SK-N-SH (cell line): ENCODE results near the gene ROR2. TPM values are rescaled to one million over a fixed set of nuclear protein-coding genes. Genes with fewer than 3 reads are reported as not detected.

Experiments used
- CTCF ChIA-PET: fragments of 300-600, 350-600 bp; formaldehyde crosslinking; extraction: SDS; loops from one replicate; lab custom pipeline; 2021; lab: Yijun Ruan, JAX
- POLR2A ChIA-PET: fragments of 350-600 bp; sonication (Branson Sonifier 250); formaldehyde crosslinking; extraction: SDS; loops from one replicate; lab custom pipeline; 2020; ENCODE audit warnings: antibody characterized with exemption, inconsistent platforms; lab: Yijun Ruan, JAX
- DNase-seq: peaks from one replicate; pipeline ENCODE4 v3.0.0; 2012
- H2AFZ ChIP-seq: fragments of 200-600 bp; sonication (generic); 2 replicates; pipeline ENCODE4 v1.8.1; 2016; ENCODE audit warnings: antibody characterized with exemption, mild to moderate bottlenecking, low read depth
- H3F3A ChIP-seq: fragments of 200-600 bp; sonication (generic); replicated peaks from 2 replicates; pipeline ENCODE3; 2016; ENCODE audit warnings: antibody characterized with exemption, mild to moderate bottlenecking; ENCODE audit not compliant: insufficient read depth
- H3K27ac ChIP-seq, 2 experiments: fragments of 200-500 bp in 1 of 2; fragments of 200-600 bp in 1 of 2; sonication (Bioruptor generic) in 1 of 2; sonication (generic), shearing (Covaris generic) in 1 of 2; 2 replicates each; pipeline versions ENCODE4 v1.5.1 to v1.6.1; 2014 to 2016; ENCODE audit warnings: low read depth in 2 of 2, inconsistent platforms in 1 of 2, low read length in 1 of 2, mild to moderate bottlenecking in 1 of 2, mixed read lengths in 1 of 2
- H3K27me3 ChIP-seq: fragments of 200-600 bp; sonication (generic), shearing (Covaris generic); 2 replicates; pipeline ENCODE4 v1.6.1; 2016; ENCODE audit warnings: mixed run types; ENCODE audit not compliant: insufficient read depth
- H3K36me3 ChIP-seq, 2 experiments: fragments of 200-500 bp in 1 of 2; fragments of 200-600 bp in 1 of 2; sonication (Bioruptor generic) in 1 of 2; sonication (generic) in 1 of 2; replicated peaks in 1 of 2; 2 replicates each; pipeline versions ENCODE3 to v1.5.1; 2014 to 2016; ENCODE audit warnings: low read length in 1 of 2, mild to moderate bottlenecking in 1 of 2; ENCODE audit not compliant: insufficient read depth in 2 of 2, control insufficient read depth in 1 of 2
- H3K4me1 ChIP-seq, 2 experiments: fragments of 200-500 bp in 1 of 2; fragments of 200-600 bp in 1 of 2; sonication (Bioruptor generic) in 1 of 2; sonication (generic), shearing (Covaris generic) in 1 of 2; 2 replicates each; pipeline versions ENCODE4 v1.5.1 to v1.6.1; 2014 to 2016; ENCODE audit warnings: low read depth in 1 of 2, low read length in 1 of 2, mixed run types in 1 of 2; ENCODE audit not compliant: insufficient read depth in 2 of 2, control insufficient read depth in 1 of 2
- H3K4me2 ChIP-seq: fragments of 200-600 bp; sonication (generic), shearing (Covaris generic); 2 replicates; pipeline ENCODE4 v1.6.1; 2017; ENCODE audit warnings: mixed run types
- H3K4me3 ChIP-seq, 2 experiments: fragments of 200-500 bp in 1 of 2; fragments of 200-600 bp in 1 of 2; sonication (Bioruptor generic) in 1 of 2; sonication (generic), shearing (Covaris generic) in 1 of 2; 2 replicates each; pipeline versions ENCODE4 v1.5.1 to v1.8.1; 2014 to 2016; ENCODE audit warnings: low read depth in 2 of 2, inconsistent platforms in 1 of 2, low read length in 1 of 2, mild to moderate bottlenecking in 1 of 2, mixed read lengths in 1 of 2, moderate library complexity in 1 of 2
- H3K79me2 ChIP-seq: fragments of 200-600 bp; sonication (generic); 2 replicates; pipeline ENCODE4 v1.8.1; 2017; ENCODE audit warnings: mild to moderate bottlenecking; ENCODE audit not compliant: insufficient read depth
- H3K9ac ChIP-seq: fragments of 200-600 bp; sonication (generic); 2 replicates; pipeline ENCODE4 v1.6.1; 2017; ENCODE audit warnings: mixed run types
- H3K9me2 ChIP-seq: fragments of 200-600 bp; sonication (generic); 2 replicates; pipeline ENCODE4 v1.6.1; 2017; ENCODE audit warnings: mixed run types
- H3K9me3 ChIP-seq: fragments of 200-600 bp; sonication (generic); 2 replicates; pipeline ENCODE4 v1.6.1; 2017; ENCODE audit warnings: mixed run types, mild to moderate bottlenecking, moderate library complexity
- H4K20me1 ChIP-seq: fragments of 200-600 bp; sonication (generic); 2 replicates; pipeline ENCODE4 v1.6.1; 2017; ENCODE audit warnings: mild to moderate bottlenecking, mixed run types; ENCODE audit not compliant: insufficient read depth
- FOXJ3 ChIP-seq: sonication (generic); formaldehyde crosslinking; IDR thresholded peaks from 2 replicates; pipeline ENCODE4 v1.5.1; 2020; ENCODE audit warnings: mild to moderate bottlenecking, missing genetic modification reagents
- IRF3 ChIP-seq: fragments of 150-350 bp; IDR thresholded peaks from 2 replicates; pipeline ENCODE4 v1.6.1; 2016; ENCODE audit warnings: mild to moderate bottlenecking, low read depth, low read length
- JUND ChIP-seq: IDR thresholded peaks from 2 replicates; pipeline ENCODE4 v1.4.0; 2012
- POLR2AphosphoS5 ChIP-seq: IDR thresholded peaks from 2 replicates; pipeline ENCODE4 v1.6.1; 2012; ENCODE audit warnings: low read depth, low read length
- RCOR1 ChIP-seq: fragments of 150-350 bp; IDR thresholded peaks from 2 replicates; pipeline ENCODE4 v1.6.1; 2017; ENCODE audit warnings: antibody characterized with exemption, low read length
- REST ChIP-seq: IDR thresholded peaks from 2 replicates; pipeline ENCODE4 v1.6.1; 2012; ENCODE audit warnings: mild to moderate bottlenecking, low read depth, low read length, moderate library complexity
- RFX5 ChIP-seq: IDR thresholded peaks from 2 replicates; pipeline ENCODE4 v1.6.1; 2012; ENCODE audit warnings: mild to moderate bottlenecking, improper control_type of control experiment, low read length
- RXRA ChIP-seq: IDR thresholded peaks from 2 replicates; pipeline ENCODE4 v1.4.0; 2012; ENCODE audit warnings: low read depth, mild to moderate bottlenecking, borderline replicate concordance
- SIN3A ChIP-seq: IDR thresholded peaks from 2 replicates; pipeline ENCODE4 v1.6.1; 2012; ENCODE audit warnings: low read depth, mild to moderate bottlenecking, low read length, moderate library complexity, borderline replicate concordance
- TCF12 ChIP-seq: IDR thresholded peaks from 2 replicates; pipeline ENCODE4 v1.4.0; 2012
- WGBS: methylation state at CpG from one replicate; pipeline ENCODE4 v1.1.6; 2017; ENCODE audit warnings: low lambda C conversion rate; 5-methylcytosine and 5-hydroxymethylcytosine counted together
- polyA plus RNA-seq, 3 experiments: library from polyadenylated mRNA; depleted of rRNA; stranded (reverse); fragments of >200 nt; gene quantifications; 2 replicates each; pipeline ENCODE4 v1.2.3, GENCODE V29; 2012

Gene ROR2
- polyA plus RNA-seq, 1 of the 3 experiments (the other 2 are of a cell fraction): 0.43 TPM

GRCh38 chr9:91811024-91811909, 138.8 kb downstream of the ROR2 start:
- Histone ChIP-seq H2AFZ (no peak overlapping the region), H3F3A (no peaks in the 10 kb centered on the region), H3K27ac (no peak overlapping the region; a peak in 1 of 4 replicates), H3K4me2 (no peak overlapping the region), H3K36me3 (no peaks in the 10 kb centered on the region), H3K9ac (no peak overlapping the region), H3K79me2 (no peaks in the 10 kb centered on the region), H3K27me3 (no peaks in the 10 kb centered on the region), H3K4me3 (no peak overlapping the region), H3K9me3 (no peaks in the 10 kb centered on the region), H4K20me1 (no peaks in the 10 kb centered on the region), H3K9me2 (no peaks in the 10 kb centered on the region), H3K4me1 (peaks cover 0 to 24% of the 10 kb centered on the region in 2 experiments; a peak in 1 of 4 replicates)
- POLR2A ChIA-PET: no interaction called here
- CTCF ChIA-PET: interaction anchor here (1.0 to 2.4 kb wide), 5 partner anchors 10 to 53 kb away, joined by 3 to 11 read pairs (median 4); no protein-coding TSS in a partner anchor
- DNase-seq: peak; percentile 63
- WGBS: 65% methylated on average over 16 of the region's 19 CpGs
- TF ChIP-seq POLR2AphosphoS5 (no peak), FOXJ3 (CRISPR knock-in tag) (no peak), RCOR1 (no peak), JUND (no peak)

GRCh38 chr9:91810286-91810905, 139.6 kb downstream of the ROR2 start:
- no peaks in the 10 kb centered on the region for H3F3A ChIP-seq
- peaks cover 0 to 24% of the 10 kb centered on the region in 2 experiments; a peak in 1 of 4 replicates for H3K4me1 ChIP-seq
- no peak overlapping the region for H3K4me2 ChIP-seq
- H3K27me3 ChIP-seq: no peaks in the 10 kb centered on the region
- no peak overlapping the region for H2AFZ ChIP-seq
- no peaks in the 10 kb centered on the region for H3K79me2 ChIP-seq
- no peak for DNase-seq
- H3K9ac ChIP-seq: no peak overlapping the region
- H3K9me2 ChIP-seq: no peaks in the 10 kb centered on the region
- ChIA-PET POLR2A (no interaction called here), CTCF (interaction anchor here (0.6 to 2.4 kb wide), 6 partner anchors 9 to 413 kb away, joined by 3 to 11 read pairs (median 4); no protein-coding TSS in a partner anchor)
- no peak for TF ChIP-seq RXRA
- TF ChIP-seq RFX5: no peak
- TF ChIP-seq SIN3A: no peak
- no peak for TF ChIP-seq TCF12
- no peak for TF ChIP-seq IRF3
- no peak for TF ChIP-seq REST
- no peaks in the 10 kb centered on the region for H4K20me1 ChIP-seq
- no peak overlapping the region for H3K27ac ChIP-seq
- H3K9me3 ChIP-seq: no peaks in the 10 kb centered on the region
- no peaks in the 10 kb centered on the region for H3K36me3 ChIP-seq
- WGBS: 76% methylated on average over 19 of the region's 26 CpGs
- no peak overlapping the region for H3K4me3 ChIP-seq
